GM18519 (cell line): ENCODE data around the gene ZNF860.
A peak's percentile ranks its signal among the peaks of the same experiment; 100 is the strongest.
"Not testable (repeated sequence)": the region's sequence is repeated elsewhere in the genome, so short reads cannot be mapped to it uniquely, and the experiment has no call there.

Experiments used
- ATAC-seq: cut with Tn5 transposase; IDR thresholded peaks from one replicate; pipeline ENCODE4 v1.9.1; 2021; ENCODE audit warnings: mild to moderate bottlenecking, moderate library complexity; ENCODE audit not compliant: unreplicated experiment, low FRiP score

The ZNF860 gene

DNA sequence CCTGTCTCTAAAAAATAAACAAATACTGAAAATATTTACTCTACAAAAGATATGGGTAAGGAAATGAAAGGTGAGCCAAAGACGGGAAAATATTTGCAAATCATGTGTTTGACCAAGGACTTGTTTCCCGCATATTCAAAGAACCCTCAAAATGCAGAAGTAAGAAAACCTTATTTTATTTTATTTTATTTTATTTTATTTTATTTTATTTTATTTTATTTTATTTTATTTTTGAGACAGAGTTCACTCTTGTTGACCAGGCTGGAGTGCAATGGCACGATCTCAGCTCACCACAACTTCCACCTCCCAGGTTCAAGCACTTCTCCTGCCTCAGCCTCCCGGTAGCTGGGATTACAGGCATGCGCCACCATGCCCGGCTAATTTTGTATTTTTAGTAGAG lies 11.4 kb downstream of the ZNF860 start:
- ATAC-seq = not testable (repeated sequence)

DNA sequence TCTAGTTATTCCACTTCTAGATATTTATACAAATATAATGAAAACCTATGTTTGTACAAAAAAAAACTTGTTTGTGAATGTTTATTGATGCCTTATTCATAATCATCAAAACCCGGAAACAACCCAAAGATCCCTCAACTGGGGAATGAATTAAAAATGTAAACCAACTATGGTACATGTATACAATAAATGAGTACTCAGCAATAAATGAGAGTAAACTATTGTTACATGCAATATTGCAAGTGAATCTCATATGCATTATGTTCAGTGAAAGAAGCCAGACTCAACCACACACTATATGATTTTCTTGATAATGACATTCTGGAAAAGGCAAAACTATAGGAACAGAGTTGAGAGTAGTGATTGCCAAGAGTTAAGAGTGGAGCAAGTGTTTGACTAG lies 12.3 kb downstream of the ZNF860 start:
- ATAC-seq = no peak

DNA sequence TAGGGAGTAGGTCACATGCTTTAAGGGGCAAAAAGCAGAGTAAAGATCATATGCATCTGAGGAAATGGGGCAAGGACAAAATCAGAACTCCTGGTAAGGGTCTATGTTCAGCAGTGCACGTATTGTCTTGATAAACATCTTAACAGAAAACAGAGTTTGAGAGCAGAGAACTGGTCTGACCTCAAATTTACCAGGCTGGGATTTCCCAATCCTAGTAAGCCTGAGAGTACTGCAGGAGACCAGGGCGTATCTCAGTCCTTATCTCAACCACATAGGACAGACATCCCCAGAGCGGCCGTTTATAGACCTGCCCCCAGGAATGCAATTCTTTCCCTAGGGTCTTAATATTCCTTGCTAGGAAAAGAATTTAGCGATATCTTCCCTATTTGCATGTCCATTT lies 13.5 kb downstream of the ZNF860 start:
- not testable (repeated sequence) for ATAC-seq

DNA sequence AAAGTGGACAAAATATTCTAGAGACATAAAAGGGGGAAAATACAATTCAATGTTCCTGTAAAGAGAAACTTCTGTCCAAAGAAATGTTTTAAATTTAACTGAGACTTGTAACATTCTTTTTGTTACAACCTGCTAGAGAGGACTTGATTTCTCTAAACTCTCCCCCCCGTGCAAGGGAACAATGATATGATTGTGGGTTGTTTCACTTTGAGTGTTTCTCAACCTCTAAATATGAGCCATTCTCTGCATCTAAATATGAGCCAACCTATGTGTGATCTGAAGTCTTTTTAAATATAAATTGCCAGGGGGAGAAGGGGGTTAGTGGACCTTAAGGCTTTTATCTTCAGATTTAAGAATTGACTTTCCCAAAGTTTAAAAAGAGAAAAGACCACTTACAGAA lies 14.6 kb downstream of the ZNF860 start:
- ATAC-seq = no peak

DNA sequence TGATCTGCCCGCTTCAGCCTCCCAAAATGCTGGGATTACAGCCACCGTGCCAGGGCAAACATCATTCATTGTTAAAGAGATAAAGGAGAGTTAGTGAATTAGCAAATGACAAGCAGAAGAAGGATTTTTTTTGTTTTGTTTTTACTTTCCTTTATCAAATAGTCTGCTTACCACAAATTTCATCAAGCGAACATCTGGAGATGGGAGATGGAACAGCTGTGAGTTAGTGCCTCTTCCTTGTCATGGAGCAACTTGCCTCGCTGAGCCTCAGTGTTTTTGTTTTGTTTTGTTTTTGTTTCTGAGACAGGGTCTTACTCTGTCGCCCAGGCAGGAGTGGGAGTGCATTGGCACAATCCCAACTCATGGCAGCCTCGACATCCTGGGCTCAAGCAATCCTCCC lies 15.9 kb downstream of the ZNF860 start:
- no peak for ATAC-seq

DNA sequence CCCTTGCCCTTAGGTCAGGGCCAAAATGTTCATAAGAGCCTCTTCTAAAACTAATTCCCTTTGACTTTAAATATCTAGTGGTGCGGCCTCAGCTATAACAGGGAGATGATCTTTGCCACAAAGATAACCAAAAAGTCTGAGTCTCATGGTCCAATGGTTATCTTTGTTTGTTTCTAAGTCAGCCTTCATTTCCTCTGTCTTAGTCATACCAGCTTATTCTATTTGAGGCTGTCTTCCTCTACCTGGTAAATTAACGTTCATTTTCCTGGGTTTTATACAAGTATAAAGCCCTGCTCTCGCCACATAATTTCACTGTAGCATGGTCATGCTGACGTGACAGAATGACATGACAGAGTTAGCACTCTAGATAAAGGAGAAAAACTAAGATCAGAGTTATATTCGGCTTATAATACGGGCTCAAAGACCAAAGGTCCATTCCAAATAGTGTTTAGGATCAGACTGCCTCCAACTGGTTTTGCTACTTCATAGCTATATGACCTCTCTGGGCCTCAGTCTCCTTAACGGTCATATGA lies 18.4 kb downstream of the ZNF860 start:
- peak; percentile 87 for ATAC-seq

DNA sequence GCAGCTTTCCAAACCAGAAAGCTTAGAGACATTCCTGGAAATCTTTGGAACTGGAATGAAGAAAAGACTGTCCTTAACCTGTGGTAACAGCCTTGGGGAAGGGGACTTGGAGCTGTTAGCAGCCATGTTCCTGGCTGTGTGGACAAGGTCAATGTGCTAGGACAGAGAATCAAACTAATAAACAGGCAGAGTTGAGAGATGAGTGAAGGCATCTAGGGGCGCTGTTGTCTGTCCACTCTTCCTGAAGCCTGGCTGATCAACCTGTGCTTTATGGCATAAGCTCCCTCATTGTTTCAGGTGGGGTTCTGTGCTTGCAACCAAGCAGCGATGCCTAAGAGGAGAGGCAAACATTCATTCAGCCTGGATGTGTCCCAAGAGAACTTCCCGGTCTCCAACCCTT lies 19.3 kb downstream of the ZNF860 start:
- ATAC-seq = no peak

DNA sequence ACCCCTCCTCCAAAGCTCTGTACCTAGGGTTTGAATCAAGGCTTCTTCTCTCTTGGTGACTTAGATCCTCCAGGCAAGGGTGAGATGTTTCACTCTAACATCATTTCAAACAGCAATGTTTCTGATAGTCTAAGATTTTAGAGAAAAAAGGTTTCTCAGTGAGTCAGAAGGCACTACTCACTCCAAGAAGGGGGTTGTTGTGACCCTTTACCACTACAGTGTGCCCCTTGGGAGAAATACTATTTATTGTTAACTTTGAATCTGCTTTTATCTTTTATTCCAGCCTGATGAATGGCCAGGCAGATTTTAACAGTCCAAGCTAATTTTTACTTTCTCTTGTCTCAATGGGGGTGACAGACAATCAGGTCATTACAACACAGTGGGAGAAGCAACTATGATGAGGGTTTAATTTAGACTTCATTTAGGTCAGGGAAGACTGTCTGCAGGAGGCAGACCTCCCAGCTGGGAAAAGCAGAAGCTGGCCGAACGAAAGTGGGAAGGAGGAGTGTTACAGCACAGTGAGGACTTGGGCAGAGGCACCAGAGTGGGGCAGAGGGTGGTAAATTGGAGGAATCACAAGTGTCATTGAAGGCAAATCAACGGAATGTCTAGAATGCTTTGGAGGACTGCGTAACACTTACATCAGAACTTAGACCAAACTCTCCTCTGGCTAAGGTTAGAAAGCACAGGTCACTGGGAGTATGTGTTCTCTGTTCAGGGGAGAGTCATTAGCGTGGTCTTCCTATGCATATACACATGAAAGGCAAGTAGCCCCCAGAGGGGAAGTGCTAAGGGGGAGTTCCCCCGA lies 21.2 kb downstream of the ZNF860 start:
- no peak for ATAC-seq

DNA sequence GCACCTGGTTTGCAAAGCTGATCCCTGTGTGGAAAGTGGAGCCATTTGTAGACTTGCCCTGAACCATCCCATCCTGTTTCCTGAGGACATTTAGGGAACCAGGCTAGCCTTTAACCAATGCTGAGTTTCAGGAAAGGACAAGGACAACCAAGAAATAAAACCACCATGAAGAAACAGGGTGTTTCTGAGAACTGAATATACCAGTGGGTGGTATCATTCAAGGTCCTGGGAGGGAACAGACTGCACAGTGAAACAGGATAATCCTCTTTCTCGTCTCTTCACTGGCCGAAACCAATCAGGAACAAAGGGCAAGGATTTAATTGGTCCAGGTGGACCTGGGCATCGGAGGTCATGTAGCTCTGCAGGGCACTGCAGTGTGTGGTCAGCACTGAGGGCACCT lies 21.8 kb downstream of the ZNF860 start:
- no peak for ATAC-seq

DNA sequence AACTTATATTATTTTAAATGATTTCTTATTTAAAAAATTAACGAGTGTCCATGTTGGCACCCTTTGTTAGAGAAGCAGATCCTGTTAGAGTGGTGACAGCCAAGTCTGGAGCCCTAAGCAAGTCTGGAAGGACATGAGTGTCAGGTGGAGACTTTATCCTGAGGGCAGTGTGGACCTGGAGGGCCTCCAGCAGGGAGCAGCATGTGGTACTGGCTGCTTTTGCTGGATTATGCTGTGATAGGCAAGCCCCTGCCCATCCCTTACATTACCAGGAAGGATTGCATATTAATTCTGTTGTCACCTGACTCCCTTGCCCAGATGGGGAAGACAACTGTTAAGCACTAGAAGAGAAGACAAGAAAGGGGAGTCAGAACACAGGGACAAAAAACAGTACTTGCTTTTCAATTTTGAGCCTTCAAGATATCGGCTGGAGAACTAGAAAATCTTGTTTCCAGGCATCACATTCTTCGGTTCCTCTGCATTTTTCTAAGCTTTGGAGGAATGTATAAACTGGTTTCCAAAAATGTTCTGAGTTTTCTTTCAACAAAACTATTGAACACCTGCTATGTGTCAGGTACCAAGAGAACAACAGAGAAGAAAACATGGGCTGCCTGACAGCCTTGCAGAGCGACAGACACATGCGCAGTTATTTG lies 22.7 kb downstream of the ZNF860 start:
- ATAC-seq = no peak

DNA sequence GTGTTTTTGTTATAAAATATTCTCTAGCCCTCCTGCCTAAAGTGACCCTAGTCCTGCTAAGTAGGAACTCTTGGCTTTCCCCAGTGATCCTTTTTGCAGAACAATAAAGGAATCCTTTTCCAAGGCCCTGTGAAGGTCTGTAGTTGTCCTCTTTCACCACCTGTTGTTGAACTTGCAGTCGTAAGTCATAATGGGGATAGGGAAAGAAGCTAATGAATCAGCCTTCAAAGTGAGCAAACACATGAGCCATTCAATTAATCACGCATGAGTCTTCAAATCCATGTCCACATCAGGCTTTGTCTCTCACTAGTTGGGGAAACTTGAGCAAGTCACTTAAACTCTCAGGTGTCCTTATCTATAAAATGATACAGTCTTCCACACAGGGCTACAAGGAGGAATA lies 27.6 kb downstream of the ZNF860 start:
- no peak for ATAC-seq

DNA sequence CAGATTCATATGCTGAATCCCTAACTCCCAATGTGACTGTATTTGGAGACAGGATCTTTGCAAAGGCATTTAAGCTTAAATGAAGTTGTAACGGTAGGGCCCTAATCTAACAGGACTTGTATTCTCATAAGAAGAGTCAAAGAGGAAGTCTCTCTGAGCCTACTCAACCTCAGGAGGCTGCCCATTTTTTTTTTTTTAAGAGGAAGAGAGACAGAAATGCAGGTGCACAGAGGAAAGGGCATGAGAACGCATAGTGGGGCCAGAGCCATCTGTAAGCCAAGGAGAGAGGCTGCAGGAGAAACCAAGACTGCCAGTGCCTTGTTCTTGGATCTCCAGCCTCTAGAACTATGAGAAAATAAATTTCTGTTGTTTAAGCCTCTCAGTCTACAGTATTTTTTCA lies 28.4 kb downstream of the ZNF860 start:
- no peak for ATAC-seq

DNA sequence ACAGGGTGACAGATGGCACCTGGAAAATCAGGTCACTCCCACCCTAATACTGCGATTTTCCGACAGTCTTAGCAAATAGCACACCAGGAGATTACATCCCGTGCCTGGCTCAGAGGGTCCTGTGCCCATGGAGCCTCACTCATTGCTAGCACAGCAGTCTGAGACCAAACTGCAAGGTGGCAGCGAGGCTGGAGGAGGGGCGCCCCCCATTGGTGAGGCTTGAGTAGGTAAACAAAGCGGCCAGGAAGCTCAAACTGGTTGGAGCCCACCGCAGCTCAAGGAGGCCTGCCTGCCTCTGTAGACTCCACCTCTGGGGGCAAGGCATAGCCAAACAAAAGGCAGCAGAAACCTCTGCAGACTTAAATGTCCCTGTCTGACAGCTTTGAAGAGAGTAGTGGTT lies 29.1 kb downstream of the ZNF860 start:
- ATAC-seq = not testable (repeated sequence)

DNA sequence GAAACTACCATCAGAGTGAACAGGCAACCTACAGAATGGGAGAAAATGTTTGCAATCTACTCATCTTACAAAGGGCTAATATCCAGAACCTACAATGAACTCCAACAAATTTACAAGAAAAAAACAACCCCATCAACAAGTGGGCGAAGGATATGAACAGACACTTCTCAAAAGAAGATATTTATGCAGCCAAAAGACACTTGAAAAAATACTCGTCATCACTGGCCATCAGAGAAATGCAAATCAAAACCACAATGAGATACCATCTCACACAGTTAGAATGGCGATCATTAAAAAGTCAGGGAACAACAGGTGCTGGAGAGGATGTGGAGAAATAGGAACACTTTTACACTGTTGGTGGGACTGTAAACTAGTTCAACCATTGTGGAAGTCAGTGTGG lies 34.1 kb downstream of the ZNF860 start:
- not testable (repeated sequence) for ATAC-seq

DNA sequence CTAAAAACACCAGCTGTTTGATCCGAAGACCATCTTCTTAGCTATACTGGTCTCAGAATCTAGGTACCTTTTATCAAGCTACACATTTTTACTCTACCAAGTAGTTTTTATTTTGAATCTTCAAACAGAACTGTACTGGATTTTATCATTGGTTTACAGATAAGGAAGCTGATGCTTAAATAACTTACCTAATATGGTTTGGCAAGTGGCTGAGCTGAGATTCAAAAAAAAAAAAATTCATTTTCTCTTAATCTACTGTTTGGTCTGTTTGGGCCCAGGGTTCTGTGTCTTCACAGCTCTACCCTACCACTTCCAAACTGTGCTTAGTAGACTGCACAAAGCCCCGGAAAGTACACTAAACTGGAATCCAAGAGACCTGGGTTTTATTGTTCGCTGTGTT lies 35.7 kb downstream of the ZNF860 start:
- ATAC-seq = no peak

DNA sequence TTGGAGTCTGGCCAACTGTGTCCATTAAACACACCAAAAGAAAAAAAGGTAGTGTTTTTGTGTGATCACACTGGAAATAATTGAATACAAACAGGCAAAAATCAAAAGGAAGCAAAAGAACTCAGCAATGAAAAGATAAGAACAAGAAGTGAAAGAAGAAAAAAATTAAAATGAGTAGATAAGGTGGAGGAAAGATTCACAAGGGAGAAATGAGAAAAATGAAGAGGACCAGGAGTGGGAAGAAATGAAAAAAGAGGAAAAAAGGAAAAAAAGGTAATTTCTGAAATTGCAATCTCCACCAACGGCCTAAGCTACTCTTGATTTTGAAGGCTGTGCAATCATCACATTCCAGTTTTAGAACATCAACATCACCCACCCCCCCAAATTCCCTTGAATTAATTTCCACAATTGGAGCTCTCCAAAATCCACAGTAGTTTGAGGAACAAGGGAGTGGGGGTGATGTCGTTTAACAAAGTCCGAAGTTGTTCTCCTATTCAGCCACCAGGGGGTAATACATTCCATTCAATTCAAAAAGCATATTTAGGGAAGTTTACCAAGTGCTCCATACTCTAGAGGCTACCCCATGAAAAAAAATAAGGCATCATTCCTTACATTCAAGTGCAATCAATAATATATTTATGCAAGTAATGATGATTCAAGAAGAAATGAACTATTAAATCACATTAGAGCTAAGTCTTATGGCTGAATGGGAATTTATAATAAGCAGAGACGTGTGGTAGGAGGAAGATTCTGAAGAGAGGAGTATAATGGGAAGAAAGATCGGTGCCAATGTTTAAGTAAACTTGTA lies 37.4 kb downstream of the ZNF860 start:
- ATAC-seq = no peak

DNA sequence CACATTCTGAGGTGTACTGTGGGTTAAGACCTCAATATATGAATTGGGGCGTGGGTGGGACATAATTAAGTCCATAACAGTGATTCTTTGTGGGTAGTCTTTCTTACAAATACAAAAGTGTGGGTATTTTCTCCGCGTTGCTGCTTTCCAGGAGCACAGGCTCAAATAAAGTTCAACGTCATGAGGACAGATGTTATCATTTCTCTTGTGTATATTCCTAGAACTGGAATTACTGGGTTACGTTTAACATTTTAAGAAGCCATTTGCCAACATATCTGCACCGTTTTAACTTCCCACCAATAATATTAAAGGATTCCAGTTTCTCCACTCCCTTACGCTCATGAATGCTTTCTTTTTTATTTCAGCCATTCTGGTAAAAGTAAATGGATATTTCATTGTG lies 39.6 kb downstream of the ZNF860 start:
- no peak for ATAC-seq

DNA sequence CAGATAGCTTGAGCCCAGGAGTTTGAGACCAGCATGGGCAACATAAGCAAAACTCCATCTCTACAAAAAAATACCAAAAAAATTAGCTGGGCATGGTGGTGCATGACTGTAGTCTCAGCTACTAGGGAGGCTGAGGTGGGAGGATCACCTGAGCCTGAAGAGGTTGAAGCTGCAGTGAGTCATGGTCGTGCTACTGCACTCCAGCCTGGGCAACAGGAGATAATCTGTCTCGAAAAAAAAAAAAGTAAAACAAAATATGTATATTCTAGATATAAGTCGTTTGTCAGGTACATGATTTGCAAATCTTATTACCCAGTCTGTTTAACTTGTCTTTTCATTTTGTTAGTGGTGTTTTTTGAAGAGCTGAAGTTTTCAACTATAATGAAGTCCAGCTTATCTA lies 40.2 kb downstream of the ZNF860 start:
- no peak for ATAC-seq

DNA sequence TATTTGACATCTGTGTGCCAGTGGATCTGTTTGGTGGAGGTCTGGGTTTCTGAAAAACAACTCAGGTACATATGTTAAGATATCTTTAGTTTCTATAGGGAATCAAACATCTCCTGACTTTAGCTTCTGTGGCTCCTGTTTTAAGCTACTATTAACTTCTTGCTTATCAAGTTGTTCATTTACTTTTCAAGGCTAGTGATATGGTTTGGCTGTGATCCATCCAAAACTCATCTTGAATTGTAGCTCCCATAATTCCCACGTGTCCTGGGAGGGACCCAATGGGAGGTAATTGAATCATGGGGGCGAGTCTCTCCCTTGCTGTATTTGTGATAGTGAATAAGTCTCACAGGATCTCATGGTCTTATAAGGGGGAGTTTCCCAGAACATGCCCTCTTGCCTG lies 41.4 kb downstream of the ZNF860 start:
- no peak for ATAC-seq

DNA sequence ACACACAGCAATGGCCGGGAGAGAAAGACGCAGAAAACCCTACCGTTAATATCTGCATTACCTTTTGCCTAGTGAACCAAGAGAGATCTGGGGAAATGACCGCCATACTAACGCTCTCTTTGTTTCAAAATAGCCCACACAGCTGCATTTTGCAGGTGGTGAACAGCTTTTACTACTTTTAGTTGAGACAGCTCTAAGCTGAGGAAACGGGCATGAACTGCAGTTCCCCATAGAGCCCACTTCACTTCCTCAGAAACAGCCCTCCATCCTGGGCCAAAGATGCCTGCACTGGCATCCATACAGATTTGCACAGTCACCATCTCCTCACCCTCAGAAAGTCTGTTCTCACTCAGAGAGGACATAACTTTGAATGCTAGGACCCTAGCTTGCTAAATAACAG lies 45.0 kb downstream of the ZNF860 start:
- ATAC-seq = no peak

DNA sequence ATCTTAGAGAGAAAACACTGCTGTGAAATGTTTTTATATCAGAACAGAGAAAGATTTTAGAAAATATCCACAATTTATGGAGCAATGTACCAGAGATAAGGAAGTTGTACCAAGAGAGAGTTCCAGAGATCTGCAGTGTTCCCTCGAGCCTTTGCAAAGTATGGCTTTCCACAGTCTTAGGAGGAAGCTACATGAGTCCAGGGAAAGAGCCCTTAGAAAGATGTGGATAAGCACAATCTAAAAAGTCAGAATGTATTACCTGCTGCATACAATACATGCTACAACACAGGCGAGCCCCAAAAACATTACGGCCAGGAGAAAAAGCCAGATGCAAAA lies 56.4 kb downstream of the ZNF860 start:
- no peak for ATAC-seq
